CD4-positive, alpha-beta T cell treated with Interferon alpha-2 for 1 hour (primary cell): Measurements from ENCODE around the gene CAMTA1.
"Not testable (repeated sequence)": the region's sequence is repeated elsewhere in the genome, so short reads cannot be mapped to it uniquely, and the experiment has no call there.

ENCODE experiments used
- DNase-seq, 2 donors: peaks; one replicate each; pipeline ENCODE4 v3.0.0-alpha.2; 2020 to 2022

CAMTA1 gene

GRCh38 chr1:7128293-7128692, 343.0 kb downstream of the CAMTA1 start:
- no peak for DNase-seq

DNA sequence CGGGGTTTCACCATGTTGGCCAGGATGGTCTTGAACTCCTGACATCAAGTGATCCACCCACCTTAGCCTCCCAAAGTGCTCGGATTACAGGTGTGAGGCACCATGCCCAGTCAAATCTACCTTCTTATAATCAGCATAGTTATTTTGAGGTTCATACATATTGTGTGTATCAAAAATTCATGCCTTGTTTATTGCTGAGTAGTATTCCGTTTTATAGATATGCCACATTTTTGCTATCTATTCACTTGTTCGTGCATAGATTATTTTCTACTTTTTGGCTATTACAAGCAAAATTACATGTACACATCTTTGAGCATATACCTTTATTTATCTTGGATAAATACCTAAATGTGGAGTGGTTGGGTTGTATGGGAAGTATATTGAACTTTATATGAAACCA, 344.9 kb downstream of the CAMTA1 start:
- DNase-seq, result no peak

DNA sequence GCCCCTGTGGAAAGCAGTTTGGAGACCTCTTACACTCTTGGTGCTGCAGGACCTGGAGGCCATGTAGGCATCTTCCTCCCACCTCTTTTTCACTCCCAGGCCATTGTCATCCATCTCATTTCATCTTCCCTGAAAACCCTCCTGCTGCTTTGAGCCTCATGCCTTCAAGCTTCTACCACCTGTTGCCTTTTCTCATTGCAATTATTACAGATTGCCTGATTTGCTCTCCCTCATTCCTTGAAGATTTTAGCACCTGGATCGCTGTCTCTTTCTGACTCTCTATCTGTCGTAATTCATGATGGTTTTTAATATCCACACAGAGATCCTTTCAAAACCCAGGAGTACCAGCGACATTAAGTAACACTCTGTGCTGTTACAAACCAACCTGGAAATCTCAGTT, 350.2 kb downstream of the CAMTA1 start:
- DNase-seq, result no peak

DNA sequence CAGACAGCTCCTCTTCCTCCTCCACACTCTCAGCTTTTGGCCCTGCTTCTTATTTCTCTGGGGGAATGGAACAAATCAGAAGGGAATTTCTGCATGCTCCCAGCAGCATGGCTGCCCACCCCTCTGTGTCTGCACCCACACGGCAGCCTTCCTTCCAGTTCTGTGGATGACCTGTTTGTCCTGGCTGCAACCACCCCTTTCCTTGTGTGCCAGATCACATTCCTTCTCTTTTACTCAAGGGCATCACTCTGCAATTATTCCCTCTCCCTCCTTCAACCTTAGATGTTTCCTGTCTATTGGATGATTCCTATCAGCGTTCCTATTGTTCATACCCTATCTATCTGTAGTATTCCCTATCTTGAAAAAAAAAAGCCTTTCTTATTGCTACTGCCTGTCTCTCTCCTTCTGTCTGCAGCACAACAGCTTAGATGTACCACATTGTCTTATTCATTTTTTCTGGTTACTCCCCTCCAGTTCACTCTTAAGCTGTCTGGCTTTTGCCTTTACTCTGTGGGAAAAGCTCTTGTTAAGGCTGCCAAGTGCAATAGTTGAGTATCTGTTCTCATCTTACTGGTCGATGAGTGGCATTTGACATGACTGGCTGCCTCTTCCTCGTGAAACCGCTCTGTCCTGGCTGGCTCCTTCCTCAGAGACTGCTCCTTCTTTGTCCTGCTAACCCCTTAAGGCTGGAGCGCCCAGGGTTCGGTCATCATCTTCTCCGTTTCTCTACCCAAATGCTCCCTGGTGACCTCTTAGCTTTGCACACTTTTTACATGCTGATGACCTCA, 351.1 kb downstream of the CAMTA1 start:
- DNase-seq, result no peak

GRCh38 chr1:7140251-7140650, 355.0 kb downstream of the CAMTA1 start:
- DNase-seq, result no peak

- DNase-seq, result no peak
These were observed 360.7 kb downstream of the CAMTA1 start for GRCh38 chr1:7145947-7146346.

- no peak for DNase-seq
These were observed 361.5 kb downstream of the CAMTA1 start for GRCh38 chr1:7146710-7147109.

GRCh38 chr1:7147581-7148282, 362.5 kb downstream of the CAMTA1 start:
- not testable (repeated sequence) for DNase-seq

DNA sequence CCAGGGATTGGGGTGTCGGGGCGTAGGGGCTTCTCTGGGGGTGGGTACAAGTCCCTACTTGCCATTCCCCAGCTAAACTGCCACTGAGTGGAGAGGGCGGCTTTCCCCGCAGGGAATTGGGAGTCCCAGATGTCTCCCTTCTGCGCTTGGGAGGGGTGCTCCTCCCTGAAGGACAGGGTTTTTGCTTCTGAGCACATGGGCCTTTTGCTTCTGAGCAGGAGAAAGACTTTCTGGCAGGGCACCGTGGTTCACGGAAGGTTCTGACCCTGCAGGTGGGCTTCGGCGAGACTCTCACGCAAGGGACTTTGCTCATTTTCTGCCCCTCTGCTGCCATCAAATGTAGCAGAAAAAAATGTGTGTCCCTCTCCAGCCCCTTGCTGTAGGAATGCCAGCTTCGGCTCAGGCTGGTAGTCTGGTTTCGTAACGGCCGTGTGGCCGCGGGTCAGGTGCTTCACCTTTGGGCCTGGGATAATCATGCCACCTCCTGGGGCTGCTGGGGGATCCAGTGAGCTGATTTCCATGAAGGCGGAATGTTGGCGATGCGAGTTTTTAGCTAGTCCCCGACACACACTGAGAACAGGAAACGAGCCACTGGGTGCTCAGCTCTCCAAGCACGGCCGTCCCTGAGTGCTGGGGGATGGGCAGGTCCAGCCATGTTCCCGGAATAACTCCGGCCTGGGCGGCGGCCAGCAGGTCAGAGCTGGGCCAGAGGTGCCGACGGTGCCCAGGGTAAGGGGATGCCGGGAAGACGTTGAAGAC, 364.0 kb downstream of the CAMTA1 start:
- no peak for DNase-seq

DNA sequence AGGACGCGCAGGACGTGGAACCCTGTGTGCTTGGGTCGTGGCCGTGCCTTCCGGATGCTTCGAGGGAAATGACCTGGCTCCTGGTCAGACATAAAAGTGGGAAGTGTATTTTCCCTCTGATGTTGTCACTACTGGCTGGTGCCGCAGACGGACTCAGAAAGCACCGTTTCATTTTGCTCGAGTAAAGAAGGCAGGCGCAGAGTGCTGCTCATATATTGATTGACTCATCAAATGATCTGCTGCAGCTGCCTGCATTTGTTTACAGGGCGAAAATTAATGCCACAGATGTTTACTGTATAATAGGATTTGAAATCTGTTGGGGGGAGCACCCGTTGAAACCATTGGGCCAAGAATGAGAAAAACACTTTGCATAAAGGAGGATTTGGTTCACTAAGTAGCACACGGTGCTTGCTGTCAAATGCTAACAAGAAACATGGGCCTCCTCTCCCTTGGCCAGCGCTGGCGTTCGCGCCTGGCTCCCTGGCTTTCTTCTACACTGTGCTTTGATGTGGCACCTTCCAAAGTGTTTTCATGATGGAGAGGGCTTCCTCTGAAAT, 365.5 kb downstream of the CAMTA1 start:
- no peak for DNase-seq

GRCh38 chr1:7151978-7152377, 366.7 kb downstream of the CAMTA1 start:
- DNase-seq, result no peak

DNA sequence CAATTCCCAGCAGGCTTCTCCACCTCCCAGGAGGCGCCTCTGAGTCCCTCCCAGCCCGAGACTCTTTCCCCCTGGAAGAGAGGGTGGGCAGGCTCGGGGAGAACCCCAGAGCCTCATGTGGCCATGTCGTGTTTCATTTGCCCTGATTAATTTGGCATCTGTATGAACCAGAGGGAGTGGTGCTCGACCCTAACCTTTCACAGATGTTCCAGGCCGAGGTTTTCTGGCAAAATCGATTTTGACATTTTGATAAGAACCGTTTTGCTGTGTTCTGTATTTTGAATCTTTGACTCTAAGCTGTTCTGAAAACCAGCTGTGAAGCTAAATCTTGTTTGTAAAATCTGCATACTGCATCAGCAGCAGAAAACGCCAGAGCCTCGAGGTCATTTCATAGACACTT, 367.4 kb downstream of the CAMTA1 start:
- no peak for DNase-seq

- no peak for DNase-seq
These were observed 368.2 kb downstream of the CAMTA1 start for GRCh38 chr1:7153464-7153863.

DNA sequence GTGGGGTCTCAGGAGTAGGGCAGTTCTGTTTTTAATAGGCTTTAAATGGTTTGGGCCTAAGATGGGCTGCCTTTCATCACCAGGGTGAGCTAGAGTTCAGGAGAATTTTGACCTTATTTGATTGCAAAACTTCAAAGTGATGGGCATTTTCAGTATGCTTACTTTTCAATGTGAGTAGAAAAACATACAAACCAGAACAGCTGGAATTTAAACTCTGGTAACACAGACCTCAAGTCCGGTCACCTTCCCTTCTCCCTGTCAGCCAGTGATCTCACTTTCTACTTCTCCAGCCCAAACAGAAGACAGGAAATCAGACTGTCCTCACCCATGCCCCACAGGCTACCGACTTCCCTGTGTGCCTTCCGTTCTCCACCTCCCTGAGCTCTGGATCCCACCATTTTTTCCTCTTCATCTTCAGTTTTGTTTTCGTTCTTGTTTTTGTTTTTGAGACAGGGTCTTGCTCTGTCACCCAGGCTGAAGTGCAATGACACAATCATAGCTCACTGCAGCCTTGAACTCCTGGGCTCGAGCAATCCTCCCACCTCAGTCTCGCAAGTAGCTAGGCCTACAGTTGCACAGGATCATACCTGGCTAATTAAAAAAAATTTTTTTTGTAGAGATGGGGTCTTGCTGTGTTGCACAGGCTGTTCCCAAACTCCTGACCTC, 374.0 kb downstream of the CAMTA1 start:
- DNase-seq, result no peak

DNA sequence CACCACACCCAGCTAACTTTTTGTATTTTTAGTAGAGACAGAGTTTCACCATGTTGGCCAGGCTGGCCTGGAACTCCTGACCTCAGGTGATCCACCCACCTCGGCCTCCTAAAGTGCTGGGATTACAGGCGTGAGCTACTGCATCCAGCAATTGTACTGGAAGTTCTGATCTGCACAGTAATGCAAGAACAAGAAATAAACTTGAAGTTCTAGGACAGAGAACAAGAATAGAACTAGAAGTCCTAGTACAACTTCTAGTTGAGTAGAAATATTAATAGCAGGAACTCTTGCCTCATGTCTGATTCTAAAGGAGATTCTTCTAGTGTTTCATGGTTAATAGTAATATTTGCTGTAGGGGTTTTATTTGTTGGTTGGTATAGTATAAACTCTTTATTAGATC, 383.3 kb downstream of the CAMTA1 start:
- not testable (repeated sequence) for DNase-seq

DNA sequence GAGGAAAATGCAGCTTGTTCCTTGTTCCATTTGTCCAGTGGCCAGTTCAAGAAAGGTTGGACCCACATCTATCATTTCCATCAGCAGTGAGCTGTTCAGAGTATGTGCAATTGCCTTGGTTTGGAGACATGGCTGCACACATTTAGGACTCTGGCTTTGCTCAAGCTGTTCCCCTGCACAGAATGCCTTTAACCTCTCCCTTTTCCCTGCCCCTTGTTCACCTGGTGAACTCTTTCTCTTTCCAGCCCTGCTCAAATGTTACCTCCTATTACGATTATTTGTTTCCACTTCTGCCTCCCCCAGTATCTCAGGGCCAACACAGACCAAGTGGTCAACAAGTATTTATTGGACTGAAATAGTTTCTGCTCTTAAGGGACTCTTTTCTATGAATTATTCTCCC, 385.9 kb downstream of the CAMTA1 start:
- no peak for DNase-seq

DNA sequence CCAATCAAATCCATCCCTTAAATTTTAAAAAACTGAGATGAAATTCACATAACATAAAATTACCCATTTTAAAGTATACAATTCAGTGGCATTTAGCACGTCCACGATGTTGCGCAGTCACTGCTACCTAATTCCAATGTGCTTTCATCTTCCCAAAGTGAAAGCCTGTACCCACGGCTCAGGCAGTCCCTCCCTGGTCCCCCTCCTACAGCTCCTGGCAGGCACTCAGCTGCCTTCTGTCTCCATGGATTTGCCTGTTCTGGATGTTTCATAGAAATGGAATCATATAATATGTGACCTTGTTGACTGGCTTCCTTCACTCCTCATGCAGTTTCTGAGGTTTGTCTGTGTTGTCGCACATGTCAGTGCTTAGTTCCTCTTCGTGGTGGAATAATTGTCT, 386.3 kb downstream of the CAMTA1 start:
- DNase-seq, result no peak

GRCh38 chr1:7172804-7173203, 387.6 kb downstream of the CAMTA1 start:
- DNase-seq, result no peak

GRCh38 chr1:7174561-7174960, 389.3 kb downstream of the CAMTA1 start:
- no peak for DNase-seq

DNA sequence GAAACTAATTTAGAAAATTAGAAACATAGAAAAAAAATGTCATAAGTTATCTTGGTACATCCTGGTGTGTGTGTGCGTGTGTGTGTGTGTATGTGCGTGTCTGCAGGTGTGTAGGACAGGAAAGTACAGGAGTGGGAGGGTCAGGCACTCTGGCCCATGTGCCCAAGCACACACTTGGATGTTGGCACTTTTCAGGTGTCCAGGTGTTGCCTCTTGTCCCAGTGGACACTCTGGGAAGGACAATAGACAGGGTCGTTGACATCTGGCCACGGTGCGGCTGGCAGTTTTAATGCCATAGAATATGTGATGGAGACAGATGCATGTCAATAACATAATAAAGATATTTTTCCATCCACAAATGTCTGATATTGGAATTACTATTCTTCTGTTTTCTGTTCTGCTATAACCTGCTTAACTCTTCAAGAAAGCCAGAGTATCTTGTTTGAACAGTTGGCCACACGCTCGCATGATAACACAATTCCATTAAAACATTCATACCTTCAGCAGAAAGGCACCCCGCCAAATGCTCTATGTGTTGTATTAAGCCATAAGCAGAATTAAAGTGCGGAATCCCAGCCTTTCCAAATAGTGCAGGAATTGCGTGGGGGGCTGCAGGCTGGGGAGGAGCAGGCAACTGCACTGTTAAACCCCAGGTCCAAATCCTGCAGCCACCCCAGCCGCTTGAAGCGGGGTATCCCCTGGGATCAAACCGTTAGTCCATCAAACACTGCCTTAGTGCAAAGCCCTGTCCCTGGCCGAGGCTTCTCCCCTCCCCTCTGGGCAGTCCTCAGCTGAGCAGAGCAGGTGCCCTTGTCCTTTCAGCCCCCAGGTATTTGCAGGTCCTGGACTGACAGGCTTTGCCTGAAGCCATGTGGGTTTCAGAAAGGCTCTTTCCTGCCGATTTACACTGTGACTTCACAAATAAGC, 390.0 kb downstream of the CAMTA1 start:
- no peak for DNase-seq

DNA sequence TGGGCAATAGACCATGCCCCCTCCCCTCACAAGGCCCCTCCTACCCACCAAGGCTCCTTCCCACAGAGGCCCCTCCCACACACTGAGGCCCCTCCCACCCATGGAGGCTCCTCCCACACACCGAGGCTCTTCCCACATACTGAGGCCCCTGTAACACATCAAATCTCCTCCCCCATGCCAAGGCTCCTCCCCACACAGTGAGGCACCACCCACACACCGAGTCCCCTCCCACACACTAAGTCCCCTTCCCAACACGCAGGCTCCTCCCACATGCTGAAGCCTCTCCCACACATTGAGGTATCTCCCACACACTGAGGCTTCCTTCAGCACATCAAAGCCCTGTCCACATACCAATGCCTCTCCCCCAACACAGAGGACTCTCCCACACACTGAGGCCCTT, 391.8 kb downstream of the CAMTA1 start:
- DNase-seq, result no peak
